Measurements from ENCODE around the gene BCAS1. TPM values are rescaled to one million over a fixed set of nuclear protein-coding genes. Genes with fewer than 3 reads are reported as not detected.
A peak's percentile ranks its signal among the peaks of the same experiment; 100 is the strongest.

The BCAS1 gene
- total and polyA plus RNA-seq, 7 experiments from 2014 or later = 0.05 to 0.16 (median 0.10) TPM; not detected in 4

DNA sequence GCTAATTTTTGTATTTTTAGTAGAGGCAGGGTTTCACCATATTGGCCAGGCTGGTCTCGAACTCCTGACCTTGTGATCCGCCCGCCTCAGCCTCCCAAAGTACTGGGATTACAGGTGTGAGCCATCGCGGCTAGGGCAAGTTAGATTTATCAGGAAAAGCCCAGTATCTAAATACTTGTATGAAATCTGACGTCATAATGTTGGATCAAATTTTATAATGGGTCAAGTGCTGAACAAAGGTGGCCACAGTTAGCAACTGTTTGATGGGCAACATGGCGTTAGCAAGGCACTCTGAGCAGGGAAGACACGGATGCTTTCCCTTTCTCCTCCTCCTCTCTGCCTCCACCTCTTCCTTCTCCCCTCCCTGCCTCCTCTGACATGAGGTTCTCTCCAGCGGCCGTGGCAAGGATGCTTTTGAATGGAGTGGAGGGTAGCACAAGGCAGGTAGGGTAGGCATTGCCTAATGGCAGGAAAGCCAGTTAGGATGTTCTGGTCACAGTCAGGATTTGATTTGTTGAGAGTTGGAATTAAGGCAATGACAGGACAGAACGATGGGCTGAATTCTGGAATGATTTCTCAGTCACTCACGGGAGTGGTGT is 149.6 kb downstream of the BCAS1 start:
- no peak overlapping the region for H3K27ac ChIP-seq (ENCODE audit: low read depth, low read length)
- H3K27me3 Mint-ChIP-seq = no peaks in the 10 kb centered on the region

DNA sequence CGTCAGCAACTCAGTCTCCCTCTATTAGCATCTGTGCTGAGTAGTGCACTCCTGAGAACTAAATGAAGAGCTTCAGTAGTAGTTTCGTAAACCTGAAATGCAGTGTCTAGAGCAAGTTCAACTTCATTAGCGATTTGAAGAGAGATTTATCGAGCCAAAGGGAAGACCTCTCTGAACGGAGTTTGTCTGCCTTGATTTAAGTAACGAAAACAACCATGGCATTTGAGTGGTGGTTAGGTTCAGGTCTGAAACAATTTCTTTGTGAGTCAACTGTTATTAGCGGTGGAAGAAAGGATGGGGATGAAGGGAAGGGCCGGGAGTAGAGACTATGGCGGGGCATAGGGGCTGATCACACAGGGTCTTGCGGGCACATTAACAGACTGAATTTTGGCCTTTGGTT is 150.5 kb downstream of the BCAS1 start:
- no peak overlapping the region for H3K27ac ChIP-seq (ENCODE audit: low read depth, low read length)
- peaks cover 12 to 28% (median 14%) of the 10 kb centered on the region in 7 donors for H3K4me1 Mint-ChIP-seq
- H3K9me3 ChIP-seq (ENCODE audit: control insufficient read depth in 2 of 3, low read length in 3 of 3) = no peaks in the 10 kb centered on the region
- DNase-seq = no peak
- H3K9me3 Mint-ChIP-seq = peaks cover 0 to 1% (median 0%) of the 10 kb centered on the region in 11 donors
- ATAC-seq = no peak
- H3K4me3 ChIP-seq (ENCODE audit: low read length) = no peak overlapping the region
- peak overlapping the region in 2 of 9 donors; percentile 8 to 53 for H3K27ac Mint-ChIP-seq
- ChIA-PET CTCF (interaction anchor here (0.6 kb wide), 1 partner anchor 19 kb away, joined by 3 read pairs; no protein-coding TSS in a partner anchor), POLR2A (interaction anchor here (0.5 to 1.0 kb wide), 4 partner anchors 11 to 418 kb away, joined by 3 to 6 read pairs (median 3); no protein-coding TSS in a partner anchor)
- no peaks in the 10 kb centered on the region for H3K27me3 Mint-ChIP-seq
- intact Hi-C loops (cut with micrococcal nuclease) = loop anchor here (5.0 kb wide), 6 partner anchors 88 to 263 kb away; no protein-coding TSS in a partner anchor
- peaks cover 5% of the 10 kb centered on the region in 2 donors for H3K4me1 ChIP-seq (ENCODE audit: control insufficient read depth in 2 of 2, insufficient read depth in 2 of 2, low read length in 2 of 2)
- peaks cover 0 to 5% (median 0%) of the 10 kb centered on the region in 5 donors for H3K36me3 Mint-ChIP-seq
- no peaks in the 10 kb centered on the region for H3K27me3 ChIP-seq (ENCODE audit: control insufficient read depth in 2 of 2, insufficient read depth in 2 of 2, low read length in 2 of 2)
- no peaks in the 10 kb centered on the region for H3K36me3 ChIP-seq (ENCODE audit: control insufficient read depth in 2 of 3, insufficient read depth in 3 of 3, low read length in 3 of 3)
- H3K4me3 Mint-ChIP-seq = no peak overlapping the region

More for the DNA sequence above, 149.6 kb downstream of the BCAS1 start:
- Mint-ChIP-seq H3K4me3 (no peak overlapping the region), H3K9me3 (peaks cover 0 to 1% (median 0%) of the 10 kb centered on the region in 11 donors), H3K36me3 (peaks cover 0 to 5% (median 0%) of the 10 kb centered on the region in 5 donors), H3K27ac (no peak overlapping the region), H3K4me1 (peaks cover 4 to 22% (median 5%) of the 10 kb centered on the region in 7 donors)
- ChIA-PET POLR2A (no interaction called here), CTCF (interaction anchor here (0.6 kb wide), 1 partner anchor 18 kb away, joined by 3 read pairs; no protein-coding TSS in a partner anchor)
- no peaks in the 10 kb centered on the region for H3K27me3 ChIP-seq (ENCODE audit: control insufficient read depth in 2 of 2, insufficient read depth in 2 of 2, low read length in 2 of 2)
- ATAC-seq (no peak), DNase-seq (no peak)
- no peak overlapping the region for H3K4me3 ChIP-seq (ENCODE audit: low read length)
- H3K36me3 ChIP-seq (ENCODE audit: control insufficient read depth in 2 of 3, insufficient read depth in 3 of 3, low read length in 3 of 3) = no peaks in the 10 kb centered on the region
- H3K9me3 ChIP-seq (ENCODE audit: control insufficient read depth in 2 of 3, low read length in 3 of 3) = no peaks in the 10 kb centered on the region
- peaks cover under 1 to 5% of the 10 kb centered on the region in 2 donors for H3K4me1 ChIP-seq (ENCODE audit: control insufficient read depth in 2 of 2, insufficient read depth in 2 of 2, low read length in 2 of 2)
- intact Hi-C loops (cut with micrococcal nuclease) = no loop called here

DNA sequence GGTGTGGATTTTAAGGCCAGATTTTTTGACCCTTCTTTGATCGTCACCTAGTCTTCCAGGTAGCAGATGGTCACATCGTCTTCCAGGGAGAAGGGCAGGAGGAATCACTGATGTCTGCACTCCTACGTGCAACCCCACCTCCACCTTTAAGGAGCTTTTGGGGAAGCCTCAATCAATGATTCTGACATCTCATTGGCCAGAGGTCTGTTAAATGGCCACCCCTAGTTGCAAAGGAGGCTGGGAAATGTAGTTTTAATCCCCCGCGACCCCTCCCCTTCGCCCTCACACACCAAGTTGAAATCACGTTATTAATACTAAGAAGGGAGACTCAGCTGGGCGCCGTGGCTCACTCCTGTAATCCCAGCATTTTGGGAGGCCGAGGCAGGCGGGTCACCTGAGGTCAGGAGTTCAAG is 151.4 kb downstream of the BCAS1 start:
- no peaks in the 10 kb centered on the region for H3K27me3 Mint-ChIP-seq
- H3K4me3 Mint-ChIP-seq = no peak overlapping the region
- Histone ChIP-seq H3K9me3 (ENCODE audit: control insufficient read depth in 2 of 3, low read length in 3 of 3) (no peaks in the 10 kb centered on the region), H3K27ac (ENCODE audit: low read depth, low read length) (no peak overlapping the region), H3K4me3 (ENCODE audit: low read length) (no peak overlapping the region), H3K36me3 (ENCODE audit: control insufficient read depth in 2 of 3, insufficient read depth in 3 of 3, low read length in 3 of 3) (no peaks in the 10 kb centered on the region), H3K4me1 (ENCODE audit: control insufficient read depth in 2 of 2, insufficient read depth in 2 of 2, low read length in 2 of 2) (peaks cover 5 to 7% of the 10 kb centered on the region in 2 donors), H3K27me3 (ENCODE audit: control insufficient read depth in 2 of 2, insufficient read depth in 2 of 2, low read length in 2 of 2) (no peaks in the 10 kb centered on the region)
- H3K27ac Mint-ChIP-seq = no peak overlapping the region
- ATAC-seq = no peak
- peaks cover 0 to 2% (median 0%) of the 10 kb centered on the region in 5 donors for H3K36me3 Mint-ChIP-seq
- intact Hi-C loops (cut with micrococcal nuclease) = loop anchor here (5.0 kb wide), 6 partner anchors 87 to 262 kb away; no protein-coding TSS in a partner anchor
- ChIA-PET POLR2A (interaction anchor here (0.6 to 1.4 kb wide), 3 partner anchors 52 to 339 kb away, joined by 3 to 4 read pairs (median 3); no protein-coding TSS in a partner anchor), CTCF (interaction anchor here (1.3 to 4.8 kb wide), 3 partner anchors 12 to 339 kb away, joined by 5 to 54 read pairs (median 7); no protein-coding TSS in a partner anchor)
- peaks cover 0 to 1% (median 0%) of the 10 kb centered on the region in 11 donors for H3K9me3 Mint-ChIP-seq
- H3K4me1 Mint-ChIP-seq = peaks cover 15 to 37% (median 22%) of the 10 kb centered on the region in 7 donors
- no peak for DNase-seq

DNA sequence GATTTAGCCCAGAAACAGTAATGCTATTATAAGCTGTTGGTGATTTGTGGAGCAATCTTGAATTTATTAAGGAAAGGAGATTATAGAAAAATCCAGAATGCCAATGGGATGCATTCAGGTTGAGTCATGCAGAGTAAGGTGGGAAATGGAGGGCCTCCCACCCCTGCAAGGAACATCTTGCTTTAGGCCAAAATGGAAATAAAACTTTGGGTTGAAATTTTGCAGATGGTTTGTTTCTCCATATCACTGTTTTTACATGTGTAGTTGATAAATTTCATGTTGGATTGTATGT is 152.4 kb downstream of the BCAS1 start:
- intact Hi-C loops (cut with micrococcal nuclease) = loop anchor here (5.0 kb wide), 6 partner anchors 86 to 261 kb away; no protein-coding TSS in a partner anchor
- H3K27ac ChIP-seq (ENCODE audit: low read depth, low read length) = no peak overlapping the region

DNA sequence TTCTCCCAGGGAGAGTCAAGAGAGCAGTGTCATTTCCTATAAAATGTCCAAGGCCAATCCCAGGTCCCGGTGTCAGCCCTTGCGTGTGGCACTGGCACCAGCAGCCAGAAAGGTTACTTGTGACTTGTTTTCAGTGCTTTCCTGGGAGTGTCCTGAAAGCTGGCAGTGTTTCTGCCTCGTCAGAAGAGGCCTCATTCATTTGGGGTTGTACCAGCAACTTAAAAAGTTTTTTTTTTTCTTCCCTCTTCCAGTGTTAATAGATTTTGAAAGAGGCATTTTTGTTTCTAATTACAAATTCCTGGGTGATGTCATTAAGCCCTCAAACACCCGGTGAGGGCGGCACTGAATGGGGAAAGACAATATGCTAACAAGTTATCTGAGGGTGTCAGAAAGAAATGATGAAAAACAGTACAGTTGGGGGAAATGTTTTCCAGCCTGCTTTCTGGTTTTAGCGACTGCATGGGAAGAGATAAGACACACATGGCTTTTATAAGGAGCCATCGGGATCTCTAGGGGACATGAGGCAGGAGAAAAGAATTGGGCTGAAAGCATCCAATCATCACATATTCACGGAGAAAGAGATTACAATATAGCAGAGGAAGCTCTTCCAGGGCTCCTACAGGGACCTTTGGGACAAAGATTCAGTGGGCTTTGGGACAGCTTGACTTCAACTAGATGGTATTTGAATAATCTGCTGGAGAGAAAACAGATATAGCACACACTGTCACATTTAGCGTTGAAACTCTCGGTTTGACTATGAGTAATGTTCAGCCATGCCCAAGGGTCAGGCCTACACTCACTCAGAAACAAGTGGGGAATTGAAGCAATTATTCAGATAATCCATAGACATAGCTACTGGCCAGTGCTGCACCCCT is 153.0 kb downstream of the BCAS1 start:
- DNase-seq = no peak
- Mint-ChIP-seq H3K36me3 (peaks cover 0 to 2% (median 0%) of the 10 kb centered on the region in 5 donors), H3K27ac (peak overlapping the region in 7 of 9 donors; percentile 8 to 82 (median 57)), H3K4me1 (peaks cover 15 to 38% (median 22%) of the 10 kb centered on the region in 7 donors), H3K9me3 (peaks cover 0 to 1% (median 0%) of the 10 kb centered on the region in 11 donors), H3K4me3 (no peak overlapping the region), H3K27me3 (no peaks in the 10 kb centered on the region)
- no peaks in the 10 kb centered on the region for H3K9me3 ChIP-seq (ENCODE audit: control insufficient read depth in 2 of 3, low read length in 3 of 3)
- H3K4me3 ChIP-seq (ENCODE audit: low read length) = no peak overlapping the region
- H3K36me3 ChIP-seq (ENCODE audit: control insufficient read depth in 2 of 3, insufficient read depth in 3 of 3, low read length in 3 of 3) = no peaks in the 10 kb centered on the region
- CTCF ChIA-PET = interaction anchor here (0.6 to 4.8 kb wide), 21 partner anchors 10 to 348 kb away, joined by 3 to 54 read pairs (median 6); no protein-coding TSS in a partner anchor
- H3K4me1 ChIP-seq (ENCODE audit: control insufficient read depth in 2 of 2, insufficient read depth in 2 of 2, low read length in 2 of 2) = peaks cover 5 to 7% of the 10 kb centered on the region in 2 donors
- no peaks in the 10 kb centered on the region for H3K27me3 ChIP-seq (ENCODE audit: control insufficient read depth in 2 of 2, insufficient read depth in 2 of 2, low read length in 2 of 2)
- POLR2A ChIA-PET = interaction anchor here (0.6 to 2.9 kb wide), 8 partner anchors 45 to 560 kb away, joined by 3 to 13 read pairs (median 3); no protein-coding TSS in a partner anchor
- ATAC-seq = no peak
- H3K27ac ChIP-seq (ENCODE audit: low read depth, low read length) = no peak overlapping the region
- intact Hi-C loops (cut with micrococcal nuclease) = loop anchor here (5.0 kb wide), 6 partner anchors 85 to 260 kb away; no protein-coding TSS in a partner anchor

More for the DNA sequence above, 152.4 kb downstream of the BCAS1 start:
- H3K4me1 Mint-ChIP-seq = peaks cover 15 to 41% (median 22%) of the 10 kb centered on the region in 7 donors
- no peak for ATAC-seq
- H3K4me3 Mint-ChIP-seq = no peak overlapping the region
- CTCF ChIA-PET = interaction anchor here (0.6 to 4.8 kb wide), 9 partner anchors 11 to 348 kb away, joined by 3 to 54 read pairs (median 5); no protein-coding TSS in a partner anchor
- Histone ChIP-seq H3K4me3 (ENCODE audit: low read length) (no peak overlapping the region), H3K4me1 (ENCODE audit: control insufficient read depth in 2 of 2, insufficient read depth in 2 of 2, low read length in 2 of 2) (peaks cover 5 to 7% of the 10 kb centered on the region in 2 donors), H3K36me3 (ENCODE audit: control insufficient read depth in 2 of 3, insufficient read depth in 3 of 3, low read length in 3 of 3) (no peaks in the 10 kb centered on the region), H3K9me3 (ENCODE audit: control insufficient read depth in 2 of 3, low read length in 3 of 3) (no peaks in the 10 kb centered on the region), H3K27me3 (ENCODE audit: control insufficient read depth in 2 of 2, insufficient read depth in 2 of 2, low read length in 2 of 2) (no peaks in the 10 kb centered on the region)
- H3K9me3 Mint-ChIP-seq = peaks cover 0 to 3% (median 0%) of the 10 kb centered on the region in 11 donors
- H3K36me3 Mint-ChIP-seq = peaks cover 0 to 2% (median 0%) of the 10 kb centered on the region in 5 donors
- H3K27ac Mint-ChIP-seq = peak overlapping the region in 3 of 9 donors; percentile 8 to 82 (median 71)
- no peak for DNase-seq
- H3K27me3 Mint-ChIP-seq = no peaks in the 10 kb centered on the region
- POLR2A ChIA-PET = interaction anchor here (0.9 to 1.4 kb wide), 3 partner anchors 45 to 338 kb away, joined by 3 to 4 read pairs (median 3); no protein-coding TSS in a partner anchor

DNA sequence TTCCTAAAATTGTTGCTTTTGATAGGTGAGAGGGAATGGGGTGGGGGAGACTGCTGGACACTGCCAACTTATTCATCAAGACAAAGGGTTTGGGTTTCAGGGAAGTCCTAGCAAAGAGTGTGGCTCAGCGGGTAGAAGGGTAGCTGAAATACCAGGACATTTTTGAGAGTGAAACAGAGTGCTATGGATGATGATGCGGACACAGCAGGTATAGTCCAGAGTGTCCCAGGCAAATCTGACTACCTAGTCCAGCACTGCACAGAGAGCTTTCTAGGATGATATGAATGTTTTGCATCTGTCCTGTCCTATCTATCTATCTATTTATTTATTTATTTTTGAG is 154.3 kb downstream of the BCAS1 start:
- peaks cover 0 to 3% (median 0%) of the 10 kb centered on the region in 5 donors for H3K36me3 Mint-ChIP-seq
- no peaks in the 10 kb centered on the region for H3K27me3 ChIP-seq (ENCODE audit: control insufficient read depth in 2 of 2, insufficient read depth in 2 of 2, low read length in 2 of 2)
- H3K36me3 ChIP-seq (ENCODE audit: control insufficient read depth in 2 of 3, insufficient read depth in 3 of 3, low read length in 3 of 3) = no peaks in the 10 kb centered on the region
- H3K27ac ChIP-seq (ENCODE audit: low read depth, low read length) = peak overlapping the region; percentile 70
- H3K9me3 ChIP-seq (ENCODE audit: control insufficient read depth in 2 of 3, low read length in 3 of 3) = no peaks in the 10 kb centered on the region
- no peaks in the 10 kb centered on the region for H3K27me3 Mint-ChIP-seq
- intact Hi-C loops (cut with micrococcal nuclease) = loop anchor here (5.0 kb wide), 6 partner anchors 84 to 259 kb away; no protein-coding TSS in a partner anchor
- peak overlapping the region; percentile 79 for H3K4me3 ChIP-seq (ENCODE audit: low read length)
- ATAC-seq (peak; percentile 6), DNase-seq (no peak)
- H3K9me3 Mint-ChIP-seq = peaks cover 0 to 1% (median 0%) of the 10 kb centered on the region in 11 donors
- H3K27ac Mint-ChIP-seq = peak overlapping the region; percentile 82 to 95 (median 90)
- H3K4me3 Mint-ChIP-seq = peak overlapping the region; percentile 88 to 97 (median 94)
- ChIA-PET POLR2A (interaction anchor here (0.5 to 2.9 kb wide), 20 partner anchors 9 to 346 kb away, joined by 3 to 23 read pairs (median 4); no protein-coding TSS in a partner anchor), CTCF (interaction anchor here (0.6 to 4.8 kb wide), 37 partner anchors 9 to 699 kb away, joined by 3 to 54 read pairs (median 5); no protein-coding TSS in a partner anchor)
- peaks cover 15 to 37% (median 23%) of the 10 kb centered on the region in 7 donors for H3K4me1 Mint-ChIP-seq
- H3K4me1 ChIP-seq (ENCODE audit: control insufficient read depth in 2 of 2, insufficient read depth in 2 of 2, low read length in 2 of 2) = peaks cover 5 to 7% of the 10 kb centered on the region in 2 donors

Measured in naive thymus-derived CD4-positive, alpha-beta T cell (primary cell).